Dedifferentiated amniotic fluid mesenchymal stem cell (primary cell): Measurements from ENCODE around the gene GNG5.
"Not testable (repeated sequence)": the region's sequence is repeated elsewhere in the genome, so short reads cannot be mapped to it uniquely, and the experiment has no call there.

Experiments
- DNase-seq: peaks from one replicate; pipeline ENCODE4 v3.0.0-alpha.2; 2016; ENCODE audit errors: extremely low spot score

The GNG5 gene

GRCh38 chr1:84489766-84490165, 16.6 kb downstream of the GNG5 start:
- DNase-seq = no peak

- DNase-seq = no peak
Observed at GRCh38 chr1:84488107-84488506, 18.3 kb downstream of the GNG5 start.

GRCh38 chr1:84481317-84481716, 25.1 kb downstream of the GNG5 start:
- no peak for DNase-seq

- no peak for DNase-seq
Observed at GRCh38 chr1:84480650-84481049, 25.7 kb downstream of the GNG5 start.

- no peak for DNase-seq
Observed at GRCh38 chr1:84479998-84480397, 26.4 kb downstream of the GNG5 start.

GRCh38 chr1:84478876-84479868, 27.2 kb downstream of the GNG5 start, which contains the start of gene RPF1:
TSS of gene RPF1 (plus strand) at chr1:84479266. CDS start at chr1:84479282, 16 bp downstream.
- DNase-seq = peak; percentile 76

GRCh38 chr1:84476225-84476624, 30.2 kb downstream of the GNG5 start:
- DNase-seq = no peak

- no peak for DNase-seq
Observed at GRCh38 chr1:84467298-84467697, 39.1 kb downstream of the GNG5 start.

GRCh38 chr1:84462118-84462517, 44.3 kb downstream of the GNG5 start:
- DNase-seq = no peak

- no peak for DNase-seq
Observed at GRCh38 chr1:84452436-84452835, 53.9 kb downstream of the GNG5 start.

- no peak for DNase-seq
Observed at GRCh38 chr1:84450910-84451309, 55.5 kb downstream of the GNG5 start.

GRCh38 chr1:84448704-84449103, 57.7 kb downstream of the GNG5 start:
- DNase-seq = not testable (repeated sequence)
